Ishikawa (cell line): Measurements from ENCODE around the gene CTTN.

ENCODE experiments used
- CEBPB ChIP-seq: IDR thresholded peaks from 2 replicates; pipeline ENCODE4 v1.6.1; 2012
- CREB1 ChIP-seq: IDR thresholded peaks from 2 replicates; pipeline ENCODE4 v1.6.1; 2012; ENCODE audit warnings: low read depth
- EGR1 ChIP-seq: IDR thresholded peaks from 2 replicates; pipeline ENCODE4 v1.6.1; 2012
- EP300 ChIP-seq: IDR thresholded peaks from 2 replicates; pipeline ENCODE4 v1.6.1; 2012; ENCODE audit warnings: borderline replicate concordance
- FOXM1 ChIP-seq: IDR thresholded peaks from 2 replicates; pipeline ENCODE4 v1.6.1; 2012; ENCODE audit warnings: low read depth, borderline replicate concordance
- NFIC ChIP-seq: IDR thresholded peaks from 2 replicates; pipeline ENCODE4 v1.6.1; 2012
- RAD21 ChIP-seq: IDR thresholded peaks from 2 replicates; pipeline ENCODE4 v1.6.1; 2012; ENCODE audit warnings: low read depth
- TAF1 ChIP-seq: IDR thresholded peaks from 2 replicates; pipeline ENCODE4 v1.6.1; 2012; ENCODE audit warnings: low read depth, mild to moderate bottlenecking
- TCF12 ChIP-seq: IDR thresholded peaks from 2 replicates; pipeline ENCODE4 v1.6.1; 2012; ENCODE audit warnings: low read depth
- TEAD4 ChIP-seq: IDR thresholded peaks from 2 replicates; pipeline ENCODE4 v1.6.1; 2012
- YY1 ChIP-seq: IDR thresholded peaks from 2 replicates; pipeline ENCODE4 v1.6.1; 2012; ENCODE audit warnings: low read depth
- ZBTB7A ChIP-seq: IDR thresholded peaks from 2 replicates; pipeline ENCODE4 v1.6.1; 2012; ENCODE audit warnings: low read depth
- TF ChIP-seq, protein P1 (sequence below): IDR thresholded peaks from 2 replicates; pipeline ENCODE4 v1.6.1; 2012; ENCODE audit warnings: low read depth, mild to moderate bottlenecking
- TF ChIP-seq, protein P2 (sequence below): IDR thresholded peaks from 2 replicates; pipeline ENCODE4 v1.6.1; 2012
- TF ChIP-seq, protein P3 (sequence below): IDR thresholded peaks from 2 replicates; pipeline ENCODE4 v1.6.1; 2012

CTTN gene

DNA sequence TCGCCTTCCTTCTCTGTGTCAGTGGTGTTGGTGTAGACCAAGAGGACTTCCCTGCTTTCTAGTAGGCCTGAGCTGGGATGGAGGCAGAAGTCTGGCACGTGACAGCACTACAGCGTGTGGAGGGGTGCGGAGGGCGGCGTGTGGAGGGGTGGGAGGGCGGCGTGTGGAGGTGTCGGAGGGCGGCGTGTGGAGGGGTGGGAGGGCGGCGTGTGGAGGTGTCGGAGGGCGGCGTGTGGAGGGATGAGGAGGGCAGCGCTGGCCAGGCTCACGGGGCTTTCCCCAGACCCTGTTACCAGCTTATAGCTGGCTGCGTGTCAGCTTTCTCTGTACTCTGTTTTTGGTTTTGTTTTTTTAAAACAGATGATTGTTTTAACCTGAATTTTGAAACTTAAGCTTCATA, 45.7 kb upstream of the CTTN start:
- TF ChIP-seq, protein P1, sequence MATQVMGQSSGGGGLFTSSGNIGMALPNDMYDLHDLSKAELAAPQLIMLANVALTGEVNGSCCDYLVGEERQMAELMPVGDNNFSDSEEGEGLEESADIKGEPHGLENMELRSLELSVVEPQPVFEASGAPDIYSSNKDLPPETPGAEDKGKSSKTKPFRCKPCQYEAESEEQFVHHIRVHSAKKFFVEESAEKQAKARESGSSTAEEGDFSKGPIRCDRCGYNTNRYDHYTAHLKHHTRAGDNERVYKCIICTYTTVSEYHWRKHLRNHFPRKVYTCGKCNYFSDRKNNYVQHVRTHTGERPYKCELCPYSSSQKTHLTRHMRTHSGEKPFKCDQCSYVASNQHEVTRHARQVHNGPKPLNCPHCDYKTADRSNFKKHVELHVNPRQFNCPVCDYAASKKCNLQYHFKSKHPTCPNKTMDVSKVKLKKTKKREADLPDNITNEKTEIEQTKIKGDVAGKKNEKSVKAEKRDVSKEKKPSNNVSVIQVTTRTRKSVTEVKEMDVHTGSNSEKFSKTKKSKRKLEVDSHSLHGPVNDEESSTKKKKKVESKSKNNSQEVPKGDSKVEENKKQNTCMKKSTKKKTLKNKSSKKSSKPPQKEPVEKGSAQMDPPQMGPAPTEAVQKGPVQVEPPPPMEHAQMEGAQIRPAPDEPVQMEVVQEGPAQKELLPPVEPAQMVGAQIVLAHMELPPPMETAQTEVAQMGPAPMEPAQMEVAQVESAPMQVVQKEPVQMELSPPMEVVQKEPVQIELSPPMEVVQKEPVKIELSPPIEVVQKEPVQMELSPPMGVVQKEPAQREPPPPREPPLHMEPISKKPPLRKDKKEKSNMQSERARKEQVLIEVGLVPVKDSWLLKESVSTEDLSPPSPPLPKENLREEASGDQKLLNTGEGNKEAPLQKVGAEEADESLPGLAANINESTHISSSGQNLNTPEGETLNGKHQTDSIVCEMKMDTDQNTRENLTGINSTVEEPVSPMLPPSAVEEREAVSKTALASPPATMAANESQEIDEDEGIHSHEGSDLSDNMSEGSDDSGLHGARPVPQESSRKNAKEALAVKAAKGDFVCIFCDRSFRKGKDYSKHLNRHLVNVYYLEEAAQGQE: no peak
- TF ChIP-seq EP300 (no peak), TAF1 (no peak), EGR1 (no peak), FOXM1 (no peak), NFIC (no peak), ZBTB7A (no peak), TEAD4 (no peak), YY1 (no peak), CEBPB (no peak), CREB1 (no peak), TCF12 (no peak), RAD21 (no peak)
- TF ChIP-seq, protein P2, sequence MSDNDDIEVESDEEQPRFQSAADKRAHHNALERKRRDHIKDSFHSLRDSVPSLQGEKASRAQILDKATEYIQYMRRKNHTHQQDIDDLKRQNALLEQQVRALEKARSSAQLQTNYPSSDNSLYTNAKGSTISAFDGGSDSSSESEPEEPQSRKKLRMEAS: no peak
- TF ChIP-seq, protein P3, sequence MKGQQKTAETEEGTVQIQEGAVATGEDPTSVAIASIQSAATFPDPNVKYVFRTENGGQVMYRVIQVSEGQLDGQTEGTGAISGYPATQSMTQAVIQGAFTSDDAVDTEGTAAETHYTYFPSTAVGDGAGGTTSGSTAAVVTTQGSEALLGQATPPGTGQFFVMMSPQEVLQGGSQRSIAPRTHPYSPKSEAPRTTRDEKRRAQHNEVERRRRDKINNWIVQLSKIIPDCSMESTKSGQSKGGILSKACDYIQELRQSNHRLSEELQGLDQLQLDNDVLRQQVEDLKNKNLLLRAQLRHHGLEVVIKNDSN: no peak

DNA sequence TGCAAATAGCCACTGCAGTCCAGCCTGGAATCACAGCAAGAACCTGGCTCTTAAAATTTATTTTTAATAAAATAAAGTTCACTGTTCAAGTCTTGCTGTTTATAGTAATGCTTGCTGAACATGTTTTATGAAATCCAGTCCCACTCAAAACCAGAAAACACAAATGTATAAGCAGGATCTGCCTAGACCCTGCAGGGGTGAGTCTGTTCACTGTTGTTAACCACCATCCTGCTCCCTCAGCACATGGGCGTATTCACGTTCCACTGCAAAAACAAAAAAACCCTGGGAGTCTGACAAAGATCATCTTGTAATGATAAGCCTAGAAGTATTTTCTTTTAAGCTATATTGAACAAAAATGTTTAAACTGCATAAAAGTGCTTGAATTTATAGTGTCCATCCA, 45.0 kb upstream of the CTTN start:
- TF ChIP-seq EP300 (no peak), RAD21 (no peak), TCF12 (no peak), NFIC (no peak), ZBTB7A (no peak), FOXM1 (no peak)
- TF ChIP-seq, protein P2: no peak

DNA sequence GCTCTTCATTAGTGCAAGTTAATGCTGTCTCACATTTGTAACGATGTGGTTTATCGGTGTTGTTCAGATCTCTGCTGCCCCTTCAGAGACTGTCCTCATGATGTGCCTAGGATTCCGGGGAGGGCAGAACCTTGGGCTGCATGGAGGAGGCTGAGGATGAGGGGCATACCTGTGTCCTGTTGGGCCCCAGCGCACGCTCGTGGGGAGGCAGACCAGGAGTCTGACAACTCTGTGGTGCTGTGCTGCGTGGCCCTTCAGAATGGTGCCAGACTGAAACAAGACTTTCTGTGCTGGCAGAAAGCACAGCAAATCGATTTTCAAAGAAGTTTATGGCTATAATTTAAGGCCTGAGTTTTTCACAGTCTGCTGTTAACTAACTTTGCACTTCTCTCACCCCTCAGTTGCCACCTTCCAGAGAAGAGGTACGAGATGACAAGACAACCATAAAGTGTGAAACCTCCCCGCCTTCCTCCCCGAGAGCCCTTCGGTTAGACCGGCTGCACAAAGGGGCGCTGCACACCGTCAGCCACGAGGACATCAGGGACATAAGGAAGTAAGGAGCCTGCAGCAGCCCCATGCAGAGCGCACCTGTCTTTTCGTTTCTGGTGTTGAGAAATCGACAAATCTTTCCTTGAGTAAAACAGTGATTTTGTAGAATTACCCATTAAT, 44.3 kb upstream of the CTTN start:
- TF ChIP-seq ZBTB7A: no peak
- TF ChIP-seq, protein P2: no peak
- TF ChIP-seq CEBPB: no peak
- TF ChIP-seq EGR1: no peak
- TF ChIP-seq FOXM1: no peak
- TF ChIP-seq CREB1: no peak
- TF ChIP-seq YY1: no peak
- TF ChIP-seq, protein P1: no peak
- no peak for TF ChIP-seq NFIC
- TF ChIP-seq TEAD4: no peak
- TF ChIP-seq TAF1: no peak
- TF ChIP-seq TCF12: no peak
- no peak for TF ChIP-seq EP300
- TF ChIP-seq, protein P3: no peak

DNA sequence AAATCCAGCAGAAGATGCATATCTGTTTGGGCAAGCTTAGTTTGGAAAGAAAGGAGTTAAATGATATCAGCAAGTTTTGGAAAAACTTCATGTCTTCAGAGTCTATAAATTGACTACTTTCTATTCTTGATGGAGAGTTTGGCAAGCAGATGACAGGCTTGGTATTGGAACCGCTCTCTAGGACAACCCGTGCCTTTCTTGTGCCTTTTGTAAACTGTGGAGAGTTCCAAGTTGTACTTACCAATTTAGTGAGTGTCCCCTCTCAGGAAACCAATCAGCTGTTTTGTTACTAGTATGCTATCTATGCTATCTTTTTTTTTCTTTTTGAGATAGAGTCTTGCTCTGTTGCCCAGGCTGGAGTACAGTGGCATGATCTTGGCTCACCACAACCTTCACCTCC, 43.7 kb upstream of the CTTN start:
- TF ChIP-seq, protein P3: no peak
- TF ChIP-seq, protein P1: no peak
- TF ChIP-seq CREB1: no peak
- TF ChIP-seq ZBTB7A: no peak
- TF ChIP-seq TAF1: no peak
- no peak for TF ChIP-seq FOXM1
- no peak for TF ChIP-seq YY1
- TF ChIP-seq NFIC: no peak
- no peak for TF ChIP-seq CEBPB
- TF ChIP-seq, protein P2: no peak
- no peak for TF ChIP-seq RAD21
- TF ChIP-seq EP300: no peak
- TF ChIP-seq TEAD4: no peak
- no peak for TF ChIP-seq EGR1
- TF ChIP-seq TCF12: no peak
